ENCODE data around the gene GDF7. TPM values are rescaled to one million over a fixed set of nuclear protein-coding genes. Genes with fewer than 3 reads are reported as not detected.

Gene GDF7
- total RNA-seq, 1 donor from 2014 or later, result 3.5 TPM

- DNase-seq (ENCODE audit: low spot score) (no peak), ATAC-seq (no peak)
These were observed 4.2 kb downstream of the GDF7 start for GRCh38 chr2:20671036-20671735.

- DNase-seq (ENCODE audit: low spot score) (no peak), ATAC-seq (no peak)
These were observed 4.8 kb downstream of the GDF7 start for GRCh38 chr2:20671736-20672080.

- ATAC-seq, result no peak
- DNase-seq (ENCODE audit: low spot score), result no peak
These were observed 5.4 kb downstream of the GDF7 start for GRCh38 chr2:20672201-20672951.

- no peak for ATAC-seq
- DNase-seq (ENCODE audit: low spot score), result no peak
These were observed 6.9 kb downstream of the GDF7 start for GRCh38 chr2:20673686-20674308.

- ATAC-seq (no peak), DNase-seq (ENCODE audit: low spot score) (no peak)
These were observed 7.5 kb downstream of the GDF7 start for GRCh38 chr2:20674309-20674965.

- peak; percentile 6 for ATAC-seq
- DNase-seq (ENCODE audit: low spot score), result no peak
These were observed 8.2 kb downstream of the GDF7 start for GRCh38 chr2:20674974-20675679.

- DNase-seq (ENCODE audit: low spot score) (peak; percentile 75), ATAC-seq (peak; percentile 82)
These were observed 8.9 kb downstream of the GDF7 start for GRCh38 chr2:20675701-20676352.

- ATAC-seq (peak; percentile 84), DNase-seq (ENCODE audit: low spot score) (peak; percentile 86)
These were observed 9.6 kb downstream of the GDF7 start for GRCh38 chr2:20676353-20677215.

GRCh38 chr2:20677301-20678085, 10.5 kb downstream of the GDF7 start:
- DNase-seq (ENCODE audit: low spot score) (no peak), ATAC-seq (peak; percentile 47)

- DNase-seq (ENCODE audit: low spot score) (no peak), ATAC-seq (no peak)
These were observed 11.1 kb downstream of the GDF7 start for GRCh38 chr2:20678086-20678395.

- ATAC-seq (no peak), DNase-seq (ENCODE audit: low spot score) (no peak)
These were observed 11.8 kb downstream of the GDF7 start for GRCh38 chr2:20678780-20679179.

GRCh38 chr2:20680744-20681375, 13.9 kb downstream of the GDF7 start:
- DNase-seq (ENCODE audit: low spot score), result no peak
- no peak for ATAC-seq

GRCh38 chr2:20682167-20682920, 15.4 kb downstream of the GDF7 start:
- DNase-seq (ENCODE audit: low spot score) (no peak), ATAC-seq (peak; percentile 68)

GRCh38 chr2:20684581-20685063, 17.7 kb downstream of the GDF7 start:
- DNase-seq (ENCODE audit: low spot score), result no peak
- peak; percentile 69 for ATAC-seq

GRCh38 chr2:20687260-20687832, 20.4 kb downstream of the GDF7 start:
- ATAC-seq (no peak), DNase-seq (ENCODE audit: low spot score) (no peak)

- DNase-seq (ENCODE audit: low spot score) (no peak), ATAC-seq (peak; percentile 83)
These were observed 22.7 kb downstream of the GDF7 start for GRCh38 chr2:20689428-20690264.
